H9 (cell line): ENCODE data around the gene TGFB3. TPM values are rescaled to one million over a fixed set of nuclear protein-coding genes. Genes with fewer than 3 reads are reported as not detected.
"Not testable (repeated sequence)": the region's sequence is repeated elsewhere in the genome, so short reads cannot be mapped to it uniquely, and the experiment has no call there.

ENCODE experiments used
- DNase-seq: peaks from one replicate; pipeline ENCODE4 v3.0.0-alpha.2; 2017
- H2AFZ ChIP-seq: one replicate; pipeline ENCODE4 v1.6.1; 2013; ENCODE audit warnings: mild to moderate bottlenecking, low read length, control low read depth, moderate library complexity
- H2AK5ac ChIP-seq: 2 replicates; pipeline ENCODE4 v1.6.1; 2013; ENCODE audit warnings: low read length, control low read depth, mixed read lengths; ENCODE audit not compliant: insufficient read length
- H2BK120ac ChIP-seq: one replicate; pipeline ENCODE4 v1.6.1; 2013; ENCODE audit warnings: low read depth, mild to moderate bottlenecking, low read length, control low read depth, inconsistent platforms; ENCODE audit not compliant: poor library complexity, severe bottlenecking
- H2BK12ac ChIP-seq: 2 replicates; pipeline ENCODE4 v1.6.1; 2013; ENCODE audit warnings: low read length, control low read depth, mixed read lengths, low read depth; ENCODE audit not compliant: insufficient read length
- H2BK15ac ChIP-seq: 2 replicates; pipeline ENCODE4 v1.6.1; 2013; ENCODE audit warnings: low read depth, low read length, control low read depth
- H2BK20ac ChIP-seq: one replicate; pipeline ENCODE4 v1.6.1; 2013; ENCODE audit warnings: low read depth, mild to moderate bottlenecking, low read length, control low read depth, inconsistent platforms; ENCODE audit not compliant: poor library complexity, severe bottlenecking
- H2BK5ac ChIP-seq: 2 replicates; pipeline ENCODE4 v1.6.1; 2013; ENCODE audit warnings: low read length, control low read depth, mixed read lengths; ENCODE audit not compliant: insufficient read length
- H3K14ac ChIP-seq: 2 replicates; pipeline ENCODE4 v1.6.1; 2013; ENCODE audit warnings: low read length, control low read depth; ENCODE audit not compliant: insufficient read depth
- H3K18ac ChIP-seq: 2 replicates; pipeline ENCODE4 v1.6.1; 2013; ENCODE audit warnings: low read depth, mild to moderate bottlenecking, mixed read lengths, low read length, control low read depth; ENCODE audit not compliant: insufficient read length
- H3K23ac ChIP-seq: 2 replicates; pipeline ENCODE4 v1.6.1; 2013; ENCODE audit warnings: low read length, control low read depth, mixed read lengths, low read depth; ENCODE audit not compliant: insufficient read length
- H3K23me2 ChIP-seq: 2 replicates; pipeline ENCODE4 v1.6.1; 2013; ENCODE audit warnings: low read depth, mild to moderate bottlenecking, mixed read lengths, low read length, control low read depth; ENCODE audit not compliant: insufficient read length, poor library complexity, severe bottlenecking
- H3K27ac ChIP-seq: 2 replicates; pipeline ENCODE4 v1.5.1; 2013; ENCODE audit warnings: low read length, control low read depth, mixed read lengths, low read depth; ENCODE audit not compliant: insufficient read length
- H3K27me3 ChIP-seq: 2 replicates; pipeline ENCODE4 v1.6.1; 2013; ENCODE audit warnings: low read length, control low read depth, inconsistent platforms; ENCODE audit not compliant: insufficient read depth
- H3K4ac ChIP-seq: 2 replicates; pipeline ENCODE4 v1.6.1; 2013; ENCODE audit warnings: low read depth, mild to moderate bottlenecking, control low read depth, inconsistent platforms, low read length, moderate library complexity
- H3K4me1 ChIP-seq: 2 replicates; pipeline ENCODE4 v1.6.1; 2013; ENCODE audit warnings: low read length, control low read depth, inconsistent platforms; ENCODE audit not compliant: insufficient read depth
- H3K4me2 ChIP-seq: 2 replicates; pipeline ENCODE4 v1.6.1; 2013; ENCODE audit warnings: low read length, control low read depth, mixed read lengths; ENCODE audit not compliant: insufficient read length, insufficient read depth
- H3K56ac ChIP-seq: 2 replicates; pipeline ENCODE4 v1.6.1; 2013; ENCODE audit warnings: low read depth, mild to moderate bottlenecking, mixed read lengths, low read length, control low read depth; ENCODE audit not compliant: insufficient read length
- H3K79me1 ChIP-seq: 2 replicates; pipeline ENCODE4 v1.6.1; 2013; ENCODE audit warnings: low read depth, mild to moderate bottlenecking, moderate library complexity, low read length, control low read depth, inconsistent platforms; ENCODE audit not compliant: insufficient read depth, poor library complexity, severe bottlenecking
- H3K79me2 ChIP-seq: 2 replicates; pipeline ENCODE4 v1.6.1; 2013; ENCODE audit warnings: low read length, control low read depth, inconsistent platforms; ENCODE audit not compliant: insufficient read depth
- H3K9ac ChIP-seq: 2 replicates; pipeline ENCODE4 v1.6.1; 2013; ENCODE audit warnings: low read length, control low read depth, mixed read lengths; ENCODE audit not compliant: insufficient read length; ENCODE audit errors: extremely low read depth
- H3K9me3 ChIP-seq: one replicate; pipeline ENCODE4 v1.6.1; 2013; ENCODE audit warnings: low read depth, low read length, inconsistent platforms; ENCODE audit not compliant: control insufficient read depth
- H3T11ph ChIP-seq: one replicate; pipeline ENCODE4 v1.6.1; 2013; ENCODE audit warnings: mild to moderate bottlenecking, low read length, control low read depth, inconsistent platforms
- H4K20me1 ChIP-seq: one replicate; pipeline ENCODE4 v1.6.1; 2013; ENCODE audit not compliant: control insufficient read depth, insufficient read length, insufficient read depth
- H4K5ac ChIP-seq: 2 replicates; pipeline ENCODE4 v1.6.1; 2013; ENCODE audit warnings: low read depth, mild to moderate bottlenecking, mixed read lengths, low read length, control low read depth; ENCODE audit not compliant: insufficient read length
- H4K8ac ChIP-seq: replicated peaks from 2 replicates; pipeline ENCODE4 v1.6.1; 2013; ENCODE audit warnings: low read length, control low read depth, mixed read lengths, low read depth; ENCODE audit not compliant: insufficient read length
- H4K91ac ChIP-seq: 2 replicates; pipeline ENCODE4 v1.6.1; 2013; ENCODE audit warnings: low read depth, mild to moderate bottlenecking, moderate library complexity, mixed read lengths, low read length, control low read depth; ENCODE audit not compliant: insufficient read length
- H3K27ac Mint-ChIP-seq, 3 experiments: 2 replicates in 2 of 3; 3 replicates in 1 of 3; pipeline ENCODE4 v1.8.0; 2020 to 2021; ENCODE audit warnings: mixed read lengths in 3 of 3, mild to moderate bottlenecking in 1 of 3, moderate library complexity in 1 of 3
- H3K27me3 Mint-ChIP-seq: 2 replicates; pipeline ENCODE4 v1.8.0; 2021; ENCODE audit warnings: low read depth, mild to moderate bottlenecking, moderate library complexity, mixed read lengths
- H3K36me3 Mint-ChIP-seq, 3 experiments: 2 replicates in 2 of 3; 3 replicates in 1 of 3; pipeline ENCODE4 v1.8.0; 2020 to 2021; ENCODE audit warnings: low read depth in 3 of 3, mixed read lengths in 3 of 3; ENCODE audit not compliant: insufficient read depth in 1 of 3
- H3K4me1 Mint-ChIP-seq, 2 experiments: 2 replicates each; pipeline ENCODE4 v1.8.0; 2020; ENCODE audit warnings: mixed read lengths in 2 of 2
- H3K4me3 Mint-ChIP-seq, 2 experiments: 2 replicates in 1 of 2; 3 replicates in 1 of 2; pipeline ENCODE4 v1.8.0; 2020 to 2021; ENCODE audit warnings: mild to moderate bottlenecking in 2 of 2, mixed read lengths in 2 of 2, moderate library complexity in 1 of 2
- H3K9me3 Mint-ChIP-seq, 2 experiments: 2 replicates in 1 of 2; 3 replicates in 1 of 2; pipeline ENCODE4 v1.8.0; 2020; ENCODE audit warnings: mild to moderate bottlenecking in 2 of 2, mixed read lengths in 2 of 2, moderate library complexity in 1 of 2
- WGBS: extraction: QIAGEN DNeasy Blood & Tissue Kit; methylation state at CpG from one replicate; pipeline ENCODE4 v1.1.7; 2013; ENCODE audit warnings: missing lambda C conversion rate, low lambda C conversion rate, mixed read lengths; ENCODE audit not compliant: insufficient read length; ENCODE audit errors: extremely low coverage; 5-methylcytosine and 5-hydroxymethylcytosine counted together
- total RNA-seq: library from RNA; stranded (reverse); gene quantifications from 2 replicates; pipeline ENCODE4 v1.2.1, GENCODE V29; 2021

The TGFB3 gene
- total RNA-seq, 1 experiment from 2014 or later: 0.37 TPM

GRCh38 chr14:75920421-75920820 lies 61.4 kb downstream of the TGFB3 start:
- H2AFZ ChIP-seq, H3K79me1 ChIP-seq, H3K14ac ChIP-seq, H3K9me3 ChIP-seq, H3K27ac ChIP-seq, H3K27me3 ChIP-seq, H4K91ac ChIP-seq, H3K23ac ChIP-seq, H2BK5ac ChIP-seq, H3K4ac ChIP-seq, H3K9ac ChIP-seq, H2BK12ac ChIP-seq, H3K4me1 ChIP-seq, H2BK20ac ChIP-seq, H3K4me2 ChIP-seq, H3K4me3 Mint-ChIP-seq, H2BK15ac ChIP-seq, H3K27me3 Mint-ChIP-seq, H4K8ac ChIP-seq, H3K56ac ChIP-seq, H2AK5ac ChIP-seq, H3T11ph ChIP-seq, H2BK120ac ChIP-seq, H3K18ac ChIP-seq, H3K23me2 ChIP-seq, H4K20me1 ChIP-seq, H4K5ac ChIP-seq, DNase-seq, H3K79me2 ChIP-seq, H3K27ac Mint-ChIP-seq: not testable (repeated sequence)
- no CpG with 5 or more reads among the region's 4 CpGs for WGBS
- peaks cover 12 to 20% of the 10 kb centered on the region in 2 experiments for H3K4me1 Mint-ChIP-seq
- peaks cover 16 to 19% (median 18%) of the 10 kb centered on the region in 3 experiments for H3K36me3 Mint-ChIP-seq
- H3K9me3 Mint-ChIP-seq: peaks cover 14 to 19% of the 10 kb centered on the region in 2 experiments
